HL-60/S4 treated with phorbol 12-myristate 13-acetate at 8.2 ng/mL for 4 days and 3 days (cell line): ENCODE results near the gene KCNB1.

Source experiments
- in situ Hi-C: fragments of 300-500 bp; cut with MboI; formaldehyde crosslinking; loops from 2 replicates; pipeline ENCODE4 v1.15.0; 2022; ENCODE audit warnings: low sequenced_read_pairs

Gene KCNB1

GRCh38 chr20:49394264-49394663 is 88.2 kb downstream of the KCNB1 start:
- in situ Hi-C loops = no loop called here

GRCh38 chr20:49393803-49394202 is 88.7 kb downstream of the KCNB1 start:
- in situ Hi-C loops = no loop called here

- in situ Hi-C loops = no loop called here
Measured at GRCh38 chr20:49392745-49393144, 89.7 kb downstream of the KCNB1 start.

- in situ Hi-C loops = no loop called here
Measured at GRCh38 chr20:49391404-49392245, 90.8 kb downstream of the KCNB1 start.

- in situ Hi-C loops = no loop called here
Measured at GRCh38 chr20:49389854-49390253, 92.6 kb downstream of the KCNB1 start.

GRCh38 chr20:49388744-49389143 is 93.7 kb downstream of the KCNB1 start:
- in situ Hi-C loops = no loop called here

- in situ Hi-C loops = no loop called here
Measured at GRCh38 chr20:49387581-49387939, 94.9 kb downstream of the KCNB1 start.

- in situ Hi-C loops = no loop called here
Measured at GRCh38 chr20:49386848-49387580, 95.5 kb downstream of the KCNB1 start.

- in situ Hi-C loops = no loop called here
Measured at GRCh38 chr20:49385465-49385864, 97.0 kb downstream of the KCNB1 start.

- in situ Hi-C loops = no loop called here
Measured at GRCh38 chr20:49384437-49385434, 97.7 kb downstream of the KCNB1 start.

- in situ Hi-C loops = no loop called here
Measured at GRCh38 chr20:49381558-49382493, 100.6 kb downstream of the KCNB1 start.

- in situ Hi-C loops = no loop called here
Measured at GRCh38 chr20:49380337-49380780, 102.1 kb downstream of the KCNB1 start.

- in situ Hi-C loops = no loop called here
Measured at GRCh38 chr20:49379338-49379737, 103.1 kb downstream of the KCNB1 start.

- in situ Hi-C loops = no loop called here
Measured at GRCh38 chr20:49377326-49377725, 105.1 kb downstream of the KCNB1 start.

GRCh38 chr20:49375170-49375569 is 107.3 kb downstream of the KCNB1 start:
- in situ Hi-C loops = no loop called here

GRCh38 chr20:49372095-49372734 is 110.3 kb downstream of the KCNB1 start:
- in situ Hi-C loops = no loop called here

- in situ Hi-C loops = no loop called here
Measured at GRCh38 chr20:49368596-49368995, 113.9 kb downstream of the KCNB1 start.

GRCh38 chr20:49367113-49367512 is 115.4 kb downstream of the KCNB1 start:
- in situ Hi-C loops = no loop called here

- in situ Hi-C loops = no loop called here
Measured at GRCh38 chr20:49366687-49367086, 115.8 kb downstream of the KCNB1 start.
